HG03520 (cell line): ENCODE measurements around the gene DNAAF9.
"Not testable (repeated sequence)": the region's sequence is repeated elsewhere in the genome, so short reads cannot be mapped to it uniquely, and the experiment has no call there.

Experiments
- ATAC-seq: cut with Tn5 transposase; IDR thresholded peaks from one replicate; pipeline ENCODE4 v1.9.1; 2021; ENCODE audit warnings: mild to moderate bottlenecking, moderate library complexity; ENCODE audit not compliant: unreplicated experiment

DNAAF9 gene

DNA sequence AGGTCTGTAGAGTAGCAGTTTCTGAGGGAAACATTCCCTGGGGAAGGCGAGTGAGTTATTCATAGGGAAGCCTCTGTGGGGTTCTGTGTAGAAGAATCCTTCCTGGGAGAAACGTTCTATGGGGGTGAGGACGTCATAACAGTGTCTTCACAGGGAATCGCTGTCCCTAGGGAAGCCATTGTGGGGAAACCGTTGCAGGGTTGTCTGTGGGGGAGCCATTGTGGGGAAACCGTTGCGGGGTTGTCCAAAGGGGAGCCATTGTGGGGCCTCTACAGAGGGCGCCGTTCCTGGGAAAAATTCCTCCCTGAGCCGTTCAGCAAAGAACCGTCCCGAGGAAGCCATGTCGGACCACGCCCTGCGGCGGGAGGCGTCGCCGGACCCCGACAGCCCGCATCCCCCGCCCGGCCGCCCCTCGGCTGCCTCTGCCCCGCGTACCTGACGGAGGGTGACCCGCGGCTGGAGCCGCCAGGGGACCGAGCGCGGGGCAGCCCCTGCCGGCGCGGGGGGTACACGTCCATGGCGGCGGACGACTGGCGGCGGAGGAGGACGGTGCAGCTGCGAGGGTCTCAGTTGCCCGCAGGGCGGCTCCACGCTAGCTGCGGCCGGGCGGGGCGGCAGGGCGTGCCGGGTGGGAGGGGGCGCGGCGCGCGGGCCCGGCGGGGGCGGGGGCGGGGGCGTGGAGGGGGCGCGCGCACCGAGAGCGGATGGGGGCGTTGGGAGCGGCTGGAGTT, at the start of gene DNAAF9:
TSS of gene DNAAF9 (minus strand) at position 630 of the 731 bp plus-strand sequence. CDS start at position 518, 112 bp downstream.
- no peak for ATAC-seq

DNA sequence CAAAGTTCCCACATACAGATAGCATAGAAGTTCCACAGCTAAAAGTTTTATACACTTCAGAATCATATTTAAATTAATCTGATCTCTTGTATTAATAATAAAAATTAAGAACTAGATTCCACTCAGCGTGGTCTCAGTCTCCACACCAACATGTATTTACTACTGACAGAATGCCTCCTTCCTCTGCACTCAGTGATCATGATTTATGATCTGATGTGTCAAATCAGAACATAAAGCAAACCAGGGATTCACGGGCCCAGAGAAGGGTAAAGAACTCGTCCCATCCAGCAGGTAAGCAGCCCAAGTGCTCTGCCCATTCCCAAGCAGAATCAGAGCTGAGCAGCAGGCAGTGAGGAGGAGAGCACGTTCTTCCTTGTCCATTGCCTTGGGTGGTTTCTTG, 49.2 kb upstream of the DNAAF9 start:
- no peak for ATAC-seq

DNA sequence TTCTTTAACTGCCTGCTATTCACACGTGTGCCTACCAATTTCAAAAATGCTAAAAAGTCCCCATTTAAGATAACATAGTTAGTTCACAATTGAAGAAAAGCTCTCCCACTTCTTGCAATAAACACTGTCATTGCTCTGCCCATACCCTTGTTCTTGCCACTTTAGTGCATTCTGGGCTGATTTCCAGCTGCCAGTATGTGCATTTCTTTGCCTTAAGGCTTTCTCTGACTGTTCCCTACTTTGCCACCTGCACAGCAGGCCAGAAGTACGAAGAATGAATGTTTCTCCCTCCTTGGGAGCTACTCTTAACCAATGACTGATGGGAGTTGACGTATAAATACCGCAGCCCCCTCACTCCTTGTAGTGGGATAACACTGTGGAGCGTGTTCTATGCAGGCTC, 47.4 kb upstream of the DNAAF9 start:
- no peak for ATAC-seq

DNA sequence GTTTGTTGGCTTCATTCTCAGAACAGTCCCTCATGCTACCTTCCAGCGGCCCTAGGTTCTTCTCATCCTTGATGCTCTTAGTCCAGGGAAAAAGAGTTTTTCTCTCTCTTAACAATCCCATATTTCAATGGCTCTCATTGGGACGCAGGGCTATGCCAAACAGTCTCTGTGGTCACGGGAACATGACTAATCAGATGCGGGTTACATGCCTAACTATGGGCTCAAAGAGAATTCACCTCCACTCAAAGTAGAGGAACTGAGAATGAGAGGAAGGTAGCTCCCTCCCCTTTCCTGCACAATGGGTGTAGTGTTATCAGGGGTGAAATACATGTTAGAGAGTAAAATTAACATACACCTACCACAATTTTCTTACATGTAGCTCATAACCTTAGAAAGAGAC, 45.2 kb upstream of the DNAAF9 start:
- ATAC-seq, result no peak

DNA sequence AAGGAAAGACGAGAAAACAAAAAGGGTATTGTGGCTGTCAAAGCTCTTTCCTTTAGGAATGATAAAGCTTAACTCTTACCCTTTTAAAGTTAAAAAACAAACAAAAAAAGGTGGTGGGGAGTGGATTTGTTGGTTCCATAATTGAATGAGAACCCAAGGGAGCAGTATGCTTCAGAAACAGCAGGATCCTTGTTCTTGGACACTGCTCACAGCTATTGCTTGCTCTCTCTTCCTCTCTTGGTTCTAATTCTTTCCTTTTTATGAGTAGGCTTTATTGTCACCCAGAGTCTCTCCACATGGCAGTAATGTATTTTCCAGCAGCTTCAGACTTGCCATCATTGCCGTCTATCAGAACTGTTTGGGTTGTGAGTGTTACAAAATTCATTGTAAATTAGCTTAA, 44.7 kb upstream of the DNAAF9 start:
- ATAC-seq, result no peak

DNA sequence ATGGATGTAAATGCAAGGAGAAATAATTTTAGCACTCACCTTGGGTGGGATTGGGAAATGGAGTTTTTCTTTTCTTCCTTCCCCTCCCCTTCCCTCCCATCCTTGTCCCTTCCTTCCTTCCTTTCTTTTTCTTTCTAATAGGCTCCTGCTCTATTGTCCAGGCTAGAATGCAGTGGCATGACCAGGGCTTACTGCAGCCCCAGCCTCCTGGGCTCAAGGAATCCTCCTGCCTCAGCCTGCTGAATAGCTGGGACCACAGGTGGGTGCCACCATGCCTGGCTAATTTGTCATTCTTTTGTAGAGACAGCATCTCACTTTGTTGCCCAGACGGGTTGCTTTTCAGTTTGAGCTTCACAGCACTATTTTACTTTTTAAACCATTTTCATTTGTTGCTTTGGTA, 41.9 kb upstream of the DNAAF9 start:
- ATAC-seq, result no peak

DNA sequence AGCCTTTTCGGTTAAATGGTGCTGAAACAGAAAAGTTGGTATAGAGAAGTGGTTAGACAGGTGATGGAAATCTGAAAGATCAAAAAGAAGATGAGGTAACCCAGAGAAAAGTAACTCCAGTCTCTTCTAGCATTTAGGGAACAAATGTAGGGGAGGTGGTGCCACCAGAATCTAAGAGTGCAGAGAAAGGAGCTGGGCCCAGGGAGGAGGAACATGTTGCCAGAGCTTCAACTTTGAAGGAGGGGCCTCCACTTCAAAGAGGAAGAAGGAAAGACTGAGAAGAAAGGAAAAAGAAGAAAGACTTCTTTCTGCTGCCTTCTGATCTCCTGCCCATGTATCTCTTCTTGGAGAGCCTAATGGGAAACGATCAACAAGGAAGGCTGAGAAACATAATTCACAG, 39.9 kb upstream of the DNAAF9 start:
- no peak for ATAC-seq

DNA sequence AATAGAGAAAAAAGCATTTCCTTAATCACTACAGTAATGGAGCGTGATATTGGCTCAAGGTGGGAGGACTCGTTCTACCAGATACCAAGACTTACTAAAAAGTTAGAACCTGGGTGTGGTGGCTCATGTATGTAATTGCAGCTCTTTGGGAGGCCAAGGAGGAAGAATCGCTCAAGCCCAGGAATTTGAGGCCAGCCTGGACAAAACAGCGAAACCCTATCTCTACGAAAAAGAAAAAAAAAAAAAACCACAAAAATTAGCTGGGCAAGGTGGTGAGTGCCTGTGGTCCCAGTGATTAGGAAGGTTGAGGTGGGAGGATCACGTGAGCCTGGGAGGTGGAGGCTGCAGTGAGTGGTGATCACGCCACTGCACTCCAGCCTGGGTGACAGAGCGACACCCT, 39.3 kb upstream of the DNAAF9 start:
- ATAC-seq, result no peak

DNA sequence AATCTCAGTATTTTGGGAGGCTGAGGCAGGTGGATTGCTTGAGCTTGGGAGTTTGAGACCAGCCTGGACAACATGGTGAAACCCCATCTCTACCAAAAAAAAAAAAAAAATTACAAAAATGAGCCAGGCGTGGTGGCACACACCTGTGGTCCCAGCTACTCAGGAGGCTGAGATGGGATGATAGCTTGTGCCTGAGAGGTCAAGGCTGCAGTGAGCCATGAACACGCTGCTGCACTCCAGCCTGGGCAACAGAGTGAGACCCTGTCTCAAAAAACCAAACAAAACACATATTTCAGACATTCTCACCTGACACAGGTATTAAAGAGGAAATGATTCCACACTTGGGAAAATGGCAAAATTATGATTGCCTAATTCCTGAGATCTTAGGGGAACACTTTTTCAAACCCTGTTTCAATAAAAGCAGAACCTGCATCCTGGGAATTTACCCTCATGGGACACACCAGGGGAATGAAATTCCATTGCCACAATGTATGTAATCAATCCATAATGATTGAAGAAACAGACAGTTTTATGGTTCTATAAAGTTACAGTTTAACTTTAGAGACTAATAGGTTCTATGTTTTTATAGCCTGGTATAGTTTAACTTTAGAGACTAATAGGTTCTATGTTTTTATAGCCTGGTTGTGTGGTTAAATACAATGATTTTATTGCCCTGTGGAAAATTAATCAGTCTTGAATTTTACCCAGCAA, 29.6 kb upstream of the DNAAF9 start:
- no peak for ATAC-seq

DNA sequence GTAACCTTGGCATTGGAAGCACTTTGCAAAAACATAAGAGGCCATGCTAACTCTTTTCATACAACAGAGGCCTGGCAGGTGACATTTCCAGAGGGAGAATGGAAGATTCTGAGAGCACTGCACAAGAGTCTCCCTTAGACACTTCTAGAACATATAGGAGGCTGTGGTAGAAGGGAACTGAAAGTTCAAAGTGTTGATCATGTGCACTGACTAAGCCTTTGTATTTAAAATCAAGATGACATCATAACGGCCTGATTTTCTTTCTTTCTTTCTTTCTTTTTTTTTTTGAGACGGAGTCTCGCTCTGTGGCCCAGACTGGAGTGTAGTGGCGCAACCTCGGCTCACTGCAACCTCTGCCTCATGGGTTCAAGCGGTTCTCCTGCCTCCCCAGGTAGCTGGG, 26.8 kb upstream of the DNAAF9 start:
- ATAC-seq, result no peak

DNA sequence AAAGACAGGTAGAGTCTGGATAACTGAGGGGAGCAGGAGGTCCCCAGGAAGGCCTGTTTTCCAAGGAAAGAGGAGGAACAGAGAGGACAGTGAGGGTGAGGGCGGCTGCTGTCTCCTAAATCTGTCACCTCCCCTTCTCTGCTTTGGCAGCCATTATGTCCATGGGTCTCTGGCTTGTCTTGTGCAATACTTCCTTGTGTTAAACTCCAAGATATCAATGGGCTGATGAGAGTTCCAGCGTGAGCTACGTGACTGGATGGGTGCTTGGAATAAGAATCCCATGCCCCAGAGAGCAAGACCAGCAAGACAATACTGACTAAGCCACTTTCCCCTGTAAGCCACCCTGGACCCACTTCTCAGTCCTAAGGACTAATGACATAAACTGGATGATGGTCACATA, 26.3 kb upstream of the DNAAF9 start:
- no peak for ATAC-seq

DNA sequence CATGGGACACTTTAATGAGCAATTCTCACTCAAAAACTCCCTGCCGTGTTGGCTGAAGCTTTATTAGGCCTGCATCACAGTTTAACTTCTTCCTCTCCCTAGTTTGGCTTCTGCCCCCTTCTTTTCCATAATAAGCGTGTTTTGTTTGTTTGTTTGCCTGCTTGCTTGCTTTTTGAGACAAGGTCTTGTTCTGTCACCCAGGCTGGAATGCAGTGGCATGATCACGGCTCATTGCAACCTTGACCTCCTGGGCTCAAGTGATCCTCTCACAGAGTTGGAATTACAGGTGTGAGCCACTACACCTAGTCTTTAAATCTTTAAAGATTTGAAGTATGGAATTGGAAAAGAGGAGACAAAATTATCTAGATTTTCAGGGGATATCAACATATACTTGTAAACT, 25.4 kb upstream of the DNAAF9 start:
- ATAC-seq, result no peak

DNA sequence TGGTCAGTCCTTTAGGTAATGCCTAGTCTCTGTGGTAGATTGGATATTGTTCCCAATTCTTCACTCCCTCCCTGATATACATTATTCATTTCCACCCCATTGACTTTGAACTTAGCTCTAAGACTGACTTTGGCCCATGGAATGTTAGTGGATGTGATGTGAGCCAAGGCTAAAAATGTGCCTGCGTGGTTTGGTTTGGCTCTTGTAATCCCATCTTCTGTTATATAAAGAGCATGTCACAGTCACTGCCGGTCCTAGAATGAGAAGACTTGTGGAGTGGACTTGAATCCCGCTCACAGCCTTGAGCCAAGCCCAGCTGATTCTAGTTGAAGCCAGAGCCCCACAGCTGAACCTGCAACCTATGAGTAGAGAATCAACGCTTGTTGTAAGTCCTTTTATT, 23.6 kb upstream of the DNAAF9 start:
- no peak for ATAC-seq

DNA sequence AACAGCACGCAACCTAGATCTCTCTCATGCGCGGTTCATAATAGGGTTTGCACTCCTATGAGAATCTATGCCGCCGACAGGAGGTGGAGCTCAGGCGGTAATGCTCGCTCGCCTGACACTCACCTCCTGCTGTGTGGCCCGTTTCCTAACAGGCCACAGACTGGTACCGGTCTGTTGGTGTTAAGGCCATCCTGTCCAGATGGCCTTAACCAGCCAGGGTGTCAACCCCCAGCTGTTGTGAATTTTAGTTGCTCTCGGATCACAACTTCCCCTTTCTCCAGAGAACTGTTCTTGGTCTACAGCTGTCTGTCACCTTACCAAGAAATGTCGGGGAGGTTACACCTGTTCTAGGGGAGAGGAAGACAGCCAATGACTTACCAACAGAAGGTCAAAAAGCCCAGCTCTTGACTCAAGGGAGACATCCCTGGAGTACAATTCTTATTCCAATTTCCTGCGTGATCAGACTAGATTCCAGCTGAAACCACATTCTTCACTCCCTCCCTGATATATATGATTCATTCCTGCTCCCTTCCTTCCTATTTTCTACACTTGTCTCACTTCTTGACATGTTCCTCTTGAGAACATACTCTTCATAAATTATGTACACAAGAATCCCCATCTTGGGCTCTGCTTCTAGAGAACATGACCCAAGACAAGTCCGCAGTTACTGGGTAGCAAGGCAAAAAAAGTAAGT, 23.1 kb upstream of the DNAAF9 start:
- peak; percentile 77 for ATAC-seq

DNA sequence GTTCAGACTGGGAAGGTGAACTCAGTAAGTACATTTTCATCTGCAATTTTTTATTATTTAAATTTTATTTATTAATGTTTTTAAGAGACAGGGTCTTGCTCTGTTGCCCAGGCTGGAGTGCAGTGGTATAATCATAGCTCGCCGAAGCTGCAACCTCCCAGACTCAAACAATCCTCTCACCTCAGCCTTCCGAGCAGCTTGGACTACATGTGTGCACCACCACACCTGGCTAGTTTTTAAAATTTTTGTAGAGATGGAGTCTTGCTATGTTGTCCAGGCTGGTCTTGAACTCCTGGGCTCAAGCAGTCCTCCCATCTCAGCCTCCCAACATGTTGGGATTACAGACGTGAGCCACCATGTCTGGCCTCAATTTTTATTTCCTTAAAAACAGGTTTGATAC, 19.3 kb upstream of the DNAAF9 start:
- ATAC-seq, result not testable (repeated sequence)

DNA sequence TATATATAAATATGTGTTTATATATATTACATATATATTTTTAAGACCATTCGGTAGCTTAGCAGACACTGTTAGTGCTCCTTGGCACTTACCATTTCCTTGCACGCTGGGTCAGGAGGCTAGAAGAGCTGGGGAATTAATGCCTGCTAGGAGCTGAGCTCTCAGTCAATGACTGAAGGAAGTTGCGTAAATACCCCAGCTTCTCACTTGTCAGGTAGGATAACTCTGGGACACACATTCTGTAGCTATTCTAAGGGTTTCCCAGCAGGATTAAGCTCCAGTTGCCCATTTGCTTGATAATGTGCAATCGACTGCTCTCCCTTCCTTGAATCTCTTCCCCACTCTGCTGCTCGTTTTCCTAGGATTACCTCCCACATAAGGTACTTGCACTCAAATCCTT, 15.7 kb upstream of the DNAAF9 start:
- ATAC-seq, result no peak

DNA sequence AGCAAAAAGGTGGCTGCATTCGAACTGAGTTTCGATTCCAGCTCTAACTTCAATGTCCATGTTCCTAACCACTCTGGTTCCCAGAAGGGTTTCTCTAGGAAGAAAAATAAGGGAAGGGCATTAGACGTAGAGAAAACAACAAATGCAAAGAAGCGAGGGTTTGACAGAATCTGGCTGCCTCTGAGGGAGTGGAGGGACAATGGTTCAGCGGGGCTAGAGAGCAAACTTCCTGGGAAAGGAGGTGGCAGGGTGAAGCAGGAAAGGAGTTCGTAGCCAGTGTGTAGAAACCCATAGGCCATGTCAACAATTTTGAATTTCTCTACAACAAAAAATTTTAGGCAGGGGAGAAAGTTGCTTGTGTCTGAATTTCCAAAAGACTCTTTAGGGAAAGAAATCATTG, 14.5 kb upstream of the DNAAF9 start:
- no peak for ATAC-seq

DNA sequence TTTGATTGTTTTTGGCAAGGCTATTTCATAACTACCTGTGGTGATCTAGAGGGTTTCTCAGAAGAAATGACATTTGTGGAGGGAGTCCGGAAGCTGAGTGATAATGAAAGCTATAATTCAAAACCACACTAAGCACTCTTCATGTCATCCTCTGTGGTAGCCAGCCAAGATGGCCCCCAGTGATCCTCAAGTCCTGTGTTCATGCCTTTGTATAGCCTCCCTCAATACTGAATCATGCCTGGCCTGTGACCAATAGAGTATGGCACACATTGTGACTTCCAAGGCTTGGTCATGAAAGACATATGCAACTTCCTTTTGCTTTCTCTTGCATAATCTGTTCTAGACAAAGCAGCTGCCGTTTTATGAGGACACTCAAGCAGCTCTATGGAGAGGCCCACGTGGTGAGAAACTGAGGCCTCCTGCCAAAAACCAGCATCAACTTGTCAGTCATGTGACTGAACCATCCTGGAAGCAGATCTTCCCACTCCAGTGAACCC, 12.8 kb upstream of the DNAAF9 start:
- peak; percentile 98 for ATAC-seq

DNA sequence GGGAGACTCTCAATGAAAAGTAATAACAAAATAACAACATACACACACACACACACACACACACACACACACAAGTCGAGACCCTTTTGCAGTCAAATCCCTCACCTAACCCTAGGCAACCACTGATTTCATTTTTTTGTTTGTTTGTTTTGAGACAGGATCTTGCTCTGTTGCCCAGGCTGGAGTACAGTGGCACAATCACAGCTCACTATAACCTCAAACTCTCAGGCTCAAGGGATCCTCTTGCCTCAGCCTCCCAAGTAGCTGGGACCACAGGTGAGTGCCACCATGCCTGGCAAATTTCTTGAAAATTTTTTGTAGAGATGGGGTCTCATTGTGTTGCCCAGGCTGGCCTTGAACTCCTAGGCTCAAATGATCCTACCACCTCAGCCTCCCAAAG, 10.7 kb upstream of the DNAAF9 start:
- not testable (repeated sequence) for ATAC-seq

DNA sequence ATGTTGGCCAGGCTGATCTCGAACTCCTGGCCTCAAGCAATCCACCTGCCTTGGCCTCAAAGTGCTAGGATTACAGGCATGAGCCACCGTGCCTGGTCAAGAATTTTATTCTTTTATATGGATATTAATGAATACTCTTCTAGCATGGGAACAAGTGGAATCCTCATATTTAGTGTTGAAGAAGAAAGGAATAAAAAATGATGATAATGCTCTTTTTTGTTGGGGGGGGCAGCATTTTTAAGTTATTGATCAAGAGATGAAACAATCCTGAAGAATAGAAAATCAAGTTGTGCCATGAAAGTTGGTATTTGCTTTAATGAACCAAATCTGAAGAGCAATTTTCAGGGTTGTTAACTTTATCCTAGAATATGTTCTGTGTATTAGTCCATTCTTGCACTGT, 6.7 kb upstream of the DNAAF9 start:
- ATAC-seq, result no peak

DNA sequence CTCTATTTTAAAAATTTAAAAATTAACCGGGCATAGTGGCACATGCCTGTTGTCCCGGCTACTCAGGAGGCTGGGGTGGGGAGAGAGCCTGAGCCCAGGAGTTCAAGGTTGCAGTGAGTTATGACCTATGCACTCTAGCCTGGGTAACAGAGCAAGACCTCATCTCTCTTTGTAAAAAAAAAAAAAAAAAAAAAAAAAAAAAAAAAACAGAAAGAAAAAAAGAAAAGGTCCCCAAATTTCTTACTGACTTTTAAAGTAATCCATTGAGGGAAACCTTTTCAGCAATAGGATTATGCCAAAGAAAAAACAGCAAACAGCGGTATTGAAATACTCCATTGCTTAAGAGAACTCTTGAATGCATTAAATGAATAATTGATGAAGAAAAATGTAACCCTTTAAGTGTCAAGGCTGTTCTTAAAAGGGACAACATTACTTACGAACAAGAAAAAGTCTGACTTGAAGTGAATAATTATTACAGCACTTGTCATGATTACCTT, 6.0 kb upstream of the DNAAF9 start:
- no peak for ATAC-seq
